DOHH2 (cell line): Measurements from ENCODE around the gene SLC22A16.

Experiments
- H3F3A ChIP-seq: fragments of 200-600 bp; sonication (generic), shearing (Covaris generic); 2 replicates; pipeline ENCODE4 v1.6.0; 2016; ENCODE audit warnings: antibody characterized with exemption, mild to moderate bottlenecking; ENCODE audit not compliant: control insufficient read depth, insufficient read depth
- H3K27ac ChIP-seq: fragments of 200-600 bp; sonication (generic); 2 replicates; pipeline ENCODE4 v1.5.1; 2014; ENCODE audit warnings: low read depth, mild to moderate bottlenecking, low read length, moderate library complexity
- H3K27me3 ChIP-seq: fragments of 200-600 bp; sonication (generic); 2 replicates; pipeline ENCODE4 v1.6.1; 2014; ENCODE audit warnings: mild to moderate bottlenecking, low read length, mixed read lengths; ENCODE audit not compliant: control insufficient read depth
- H3K36me3 ChIP-seq: fragments of 200-600 bp; sonication (generic); 2 replicates; pipeline ENCODE4 v1.6.1; 2014; ENCODE audit warnings: mild to moderate bottlenecking, low read length, moderate library complexity, mixed read lengths; ENCODE audit not compliant: control insufficient read depth
- H3K4me1 ChIP-seq: fragments of 200-600 bp; sonication (generic); 2 replicates; pipeline ENCODE4 v1.6.1; 2014; ENCODE audit warnings: mild to moderate bottlenecking, low read length, mixed read lengths; ENCODE audit not compliant: control insufficient read depth
- H3K4me2 ChIP-seq: fragments of 200-600 bp; sonication (generic); 2 replicates; pipeline ENCODE4 v1.6.0; 2014; ENCODE audit warnings: mild to moderate bottlenecking, low read length, moderate library complexity
- H3K4me3 ChIP-seq: fragments of 200-600 bp; sonication (generic); 2 replicates; pipeline ENCODE4 v1.5.1; 2014; ENCODE audit warnings: mild to moderate bottlenecking, low read length, mixed read lengths
- H3K79me2 ChIP-seq: fragments of 200-600 bp; sonication (generic); 2 replicates; pipeline ENCODE4 v1.6.1; 2014; ENCODE audit warnings: mild to moderate bottlenecking, low read length, mixed read lengths; ENCODE audit not compliant: control insufficient read depth
- H3K9me2 ChIP-seq: fragments of 200-600 bp; sonication (generic); replicated peaks from 2 replicates; pipeline ENCODE4 v1.6.1; 2014; ENCODE audit warnings: mild to moderate bottlenecking, low read length, mixed read lengths; ENCODE audit not compliant: control insufficient read depth
- H3K9me3 ChIP-seq: fragments of 200-600 bp; sonication (generic); 2 replicates; pipeline ENCODE4 v1.6.1; 2014; ENCODE audit warnings: antibody characterized with exemption, low read length, mixed read lengths; ENCODE audit not compliant: control insufficient read depth, insufficient read depth
- H4K20me1 ChIP-seq: fragments of 200-600 bp; sonication (generic); 2 replicates; pipeline ENCODE4 v1.6.0; 2014; ENCODE audit warnings: low read depth, mild to moderate bottlenecking, antibody characterized with exemption, low read length, moderate library complexity; ENCODE audit not compliant: control insufficient read depth, insufficient read depth
- EZH2phosphoT487 ChIP-seq: fragments of 200-600 bp; sonication (generic); IDR thresholded peaks from 2 replicates; pipeline ENCODE4 v1.6.1; 2017; ENCODE audit warnings: borderline replicate concordance, mild to moderate bottlenecking, antibody characterized with exemption, low read length, moderate library complexity, mixed read lengths
- TF ChIP-seq, protein P1 (sequence below): fragments of 200-600 bp; sonication (generic); IDR thresholded peaks from one replicate; pipeline ENCODE4 v1.5.1; 2014; ENCODE audit warnings: antibody characterized with exemption, mild to moderate bottlenecking, low read depth, low read length; ENCODE audit not compliant: poor library complexity, severe bottlenecking

Gene SLC22A16

DNA sequence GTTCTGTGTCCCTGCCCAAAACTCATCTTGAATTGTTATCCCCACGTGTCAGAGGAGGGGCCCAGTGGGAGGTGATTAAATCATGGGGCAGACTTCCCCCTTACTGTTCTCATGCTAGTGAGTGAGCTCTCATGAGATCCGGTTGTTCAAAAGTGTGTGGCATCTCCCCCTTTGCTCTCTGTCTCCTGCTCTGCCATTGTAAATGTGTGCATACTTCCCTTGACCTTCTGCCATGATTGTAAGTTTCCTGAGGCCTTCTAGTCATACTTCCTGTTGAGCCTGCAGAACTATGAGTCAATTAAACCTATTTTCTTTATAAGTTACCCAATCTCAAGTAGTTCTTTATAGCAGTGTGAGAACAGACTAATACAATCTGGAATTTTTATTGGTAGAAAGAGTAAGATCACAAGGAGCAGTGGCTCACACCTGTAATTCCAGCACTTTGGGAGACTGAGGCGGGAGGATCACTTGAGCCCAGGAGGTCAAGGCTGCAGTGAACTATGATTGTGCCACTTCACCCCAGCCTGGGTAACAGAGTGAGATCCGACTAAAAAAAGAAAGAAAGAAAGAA, 47.1 kb upstream of the SLC22A16 start:
- Histone ChIP-seq H3K4me1 (no peaks in the 10 kb centered on the region), H3K27me3 (peaks cover 21% of the 10 kb centered on the region), H3K4me3 (no peak overlapping the region), H3K9me3 (no peaks in the 10 kb centered on the region), H3K4me2 (no peak overlapping the region), H3K36me3 (no peaks in the 10 kb centered on the region), H3K9me2 (no peaks in the 10 kb centered on the region), H3K27ac (no peak overlapping the region), H3K79me2 (no peaks in the 10 kb centered on the region), H4K20me1 (peaks cover 3% of the 10 kb centered on the region; the same call in 1 of the 2 replicates), H3F3A (no peaks in the 10 kb centered on the region)
- TF ChIP-seq, protein P1, sequence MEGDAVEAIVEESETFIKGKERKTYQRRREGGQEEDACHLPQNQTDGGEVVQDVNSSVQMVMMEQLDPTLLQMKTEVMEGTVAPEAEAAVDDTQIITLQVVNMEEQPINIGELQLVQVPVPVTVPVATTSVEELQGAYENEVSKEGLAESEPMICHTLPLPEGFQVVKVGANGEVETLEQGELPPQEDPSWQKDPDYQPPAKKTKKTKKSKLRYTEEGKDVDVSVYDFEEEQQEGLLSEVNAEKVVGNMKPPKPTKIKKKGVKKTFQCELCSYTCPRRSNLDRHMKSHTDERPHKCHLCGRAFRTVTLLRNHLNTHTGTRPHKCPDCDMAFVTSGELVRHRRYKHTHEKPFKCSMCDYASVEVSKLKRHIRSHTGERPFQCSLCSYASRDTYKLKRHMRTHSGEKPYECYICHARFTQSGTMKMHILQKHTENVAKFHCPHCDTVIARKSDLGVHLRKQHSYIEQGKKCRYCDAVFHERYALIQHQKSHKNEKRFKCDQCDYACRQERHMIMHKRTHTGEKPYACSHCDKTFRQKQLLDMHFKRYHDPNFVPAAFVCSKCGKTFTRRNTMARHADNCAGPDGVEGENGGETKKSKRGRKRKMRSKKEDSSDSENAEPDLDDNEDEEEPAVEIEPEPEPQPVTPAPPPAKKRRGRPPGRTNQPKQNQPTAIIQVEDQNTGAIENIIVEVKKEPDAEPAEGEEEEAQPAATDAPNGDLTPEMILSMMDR = no peak
- TF ChIP-seq EZH2phosphoT487 = no peak

DNA sequence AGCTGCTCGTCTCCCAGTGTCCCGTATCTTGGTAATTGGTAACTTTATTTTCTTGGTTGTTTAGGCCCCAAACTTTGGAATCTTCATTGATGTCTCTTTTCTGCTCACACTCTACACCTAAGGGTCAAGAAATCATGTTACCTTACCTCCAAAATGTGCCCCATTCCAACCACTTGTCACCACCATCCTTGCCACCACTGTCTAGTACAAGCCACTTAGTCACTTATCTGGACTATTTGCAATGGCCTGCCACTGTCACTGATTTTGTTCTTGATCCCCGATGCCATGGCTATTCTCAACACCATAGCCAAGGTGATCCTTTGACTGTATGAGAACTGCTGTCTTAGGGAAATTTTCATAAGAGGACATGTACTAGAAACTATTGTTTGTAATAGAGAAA, 46.0 kb upstream of the SLC22A16 start:
- no peak for TF ChIP-seq EZH2phosphoT487
- TF ChIP-seq, protein P1 = no peak
- Histone ChIP-seq H3K27ac (no peak overlapping the region), H3K9me3 (no peaks in the 10 kb centered on the region), H3K4me1 (no peaks in the 10 kb centered on the region), H3K4me3 (no peak overlapping the region), H3K4me2 (no peak overlapping the region), H3F3A (no peaks in the 10 kb centered on the region), H3K79me2 (no peaks in the 10 kb centered on the region), H3K9me2 (no peaks in the 10 kb centered on the region), H3K36me3 (no peaks in the 10 kb centered on the region), H4K20me1 (peaks cover 3% of the 10 kb centered on the region; the same call in 1 of the 2 replicates), H3K27me3 (peaks cover 25% of the 10 kb centered on the region)

DNA sequence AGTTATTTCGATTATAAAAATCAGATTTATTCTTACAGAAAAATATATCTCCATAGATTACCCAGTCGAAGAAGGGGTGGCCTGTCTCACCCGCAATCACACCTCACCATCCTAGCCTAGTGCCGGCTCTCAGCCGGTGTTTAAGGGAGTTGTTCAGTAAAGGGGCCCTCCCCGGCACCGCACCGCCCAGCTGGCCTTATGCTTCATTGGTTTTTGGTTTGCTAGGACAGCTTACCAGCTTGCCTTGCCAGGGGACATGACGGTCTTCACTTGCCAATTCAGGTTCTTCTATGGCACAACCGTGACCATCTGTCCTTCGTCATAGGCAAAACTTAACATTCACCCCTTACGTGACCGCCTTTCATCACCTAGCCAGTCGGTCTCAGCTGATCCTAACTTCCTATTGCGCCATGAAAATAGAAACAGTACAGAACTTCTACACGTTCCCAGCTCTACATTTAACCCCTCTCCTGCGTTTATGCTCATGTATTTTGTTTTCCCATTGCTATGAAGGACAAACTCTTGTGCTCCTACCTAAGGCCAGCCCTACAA, 44.7 kb upstream of the SLC22A16 start:
- Histone ChIP-seq H3K4me1 (no peaks in the 10 kb centered on the region), H3K27me3 (peaks cover 29% of the 10 kb centered on the region), H4K20me1 (peaks cover 3% of the 10 kb centered on the region; the same call in 1 of the 2 replicates), H3K79me2 (no peaks in the 10 kb centered on the region), H3K4me3 (no peak overlapping the region), H3F3A (no peaks in the 10 kb centered on the region), H3K9me2 (no peaks in the 10 kb centered on the region), H3K27ac (no peak overlapping the region), H3K4me2 (no peak overlapping the region), H3K36me3 (no peaks in the 10 kb centered on the region), H3K9me3 (no peaks in the 10 kb centered on the region)
- no peak for TF ChIP-seq EZH2phosphoT487
- TF ChIP-seq, protein P1 = no peak
